Stimulated activated CD4-positive, alpha-beta T cell treated with anti-CD3 and anti-CD28 coated beads, Interleukin-4, amount 100 ng/mL, for 1 hour (primary cell): ENCODE results near the gene SNCAIP.

ENCODE experiments used
- DNase-seq: peaks from one replicate; pipeline ENCODE4 v3.0.0-alpha.2; 2020

The SNCAIP gene

GRCh38 chr5:122311961-122312590 lies at the start of gene SNCAIP:
Gene SNCAIP (plus strand): TSS chr5:122312237. CDS start chr5:122391135, 78,898 bp downstream.
- no peak for DNase-seq

- DNase-seq = no peak
Observed at GRCh38 chr5:122263352-122264030, 48.5 kb upstream of the SNCAIP start.

GRCh38 chr5:122264610-122265009 lies 47.4 kb upstream of the SNCAIP start:
- no peak for DNase-seq

GRCh38 chr5:122267185-122267584 lies 44.9 kb upstream of the SNCAIP start:
- DNase-seq = no peak

GRCh38 chr5:122273696-122274095 lies 38.3 kb upstream of the SNCAIP start:
- DNase-seq = no peak

- DNase-seq = no peak
Observed at GRCh38 chr5:122283592-122283991, 28.4 kb upstream of the SNCAIP start.

GRCh38 chr5:122286541-122286940 lies 25.5 kb upstream of the SNCAIP start:
- DNase-seq = no peak

GRCh38 chr5:122287101-122287500 lies 24.9 kb upstream of the SNCAIP start:
- DNase-seq = no peak

- no peak for DNase-seq
Observed at GRCh38 chr5:122291000-122291901, 20.8 kb upstream of the SNCAIP start.

GRCh38 chr5:122292332-122292731 lies 19.7 kb upstream of the SNCAIP start:
- DNase-seq = no peak

- no peak for DNase-seq
Observed at GRCh38 chr5:122295138-122295537, 16.9 kb upstream of the SNCAIP start.

GRCh38 chr5:122296871-122297270 lies 15.2 kb upstream of the SNCAIP start:
- no peak for DNase-seq

- DNase-seq = no peak
Observed at GRCh38 chr5:122297587-122298298, 14.3 kb upstream of the SNCAIP start.

- no peak for DNase-seq
Observed at GRCh38 chr5:122300374-122300773, 11.7 kb upstream of the SNCAIP start.

- DNase-seq = no peak
Observed at GRCh38 chr5:122301016-122301415, 11.0 kb upstream of the SNCAIP start.

- no peak for DNase-seq
Observed at GRCh38 chr5:122304471-122305215, 7.4 kb upstream of the SNCAIP start.

- no peak for DNase-seq
Observed at GRCh38 chr5:122306461-122306860, 5.6 kb upstream of the SNCAIP start.

GRCh38 chr5:122310889-122311288 lies 1.1 kb upstream of the SNCAIP start:
- DNase-seq = no peak

- no peak for DNase-seq
Observed at GRCh38 chr5:122311497-122311960, 508 bp upstream of the SNCAIP start.

GRCh38 chr5:122312591-122313406 lies 762 bp downstream of the SNCAIP start:
- DNase-seq = no peak

- DNase-seq = no peak
Observed at GRCh38 chr5:122314036-122314435, 2.0 kb downstream of the SNCAIP start.
